ENCODE results near the gene ECM2.

The ECM2 gene

GRCh38 chr9:92543972-92544371, 8.2 kb upstream of the ECM2 start:
- no peak overlapping the region for H3K4me3 ChIP-seq (ENCODE audit: low read length)
- no peak for TF ChIP-seq CTCF (IDR thresholded peaks at IDR 0.05; ENCODE audit: insufficient read depth, low read depth, low read length, missing control alignments)
- DNase-seq (ENCODE audit: low read depth) = no peak

GRCh38 chr9:92538541-92538940, 2.8 kb upstream of the ECM2 start:
- H3K4me3 ChIP-seq (ENCODE audit: low read length) = no peak overlapping the region
- DNase-seq (ENCODE audit: low read depth) = no peak
- no peak for TF ChIP-seq CTCF (IDR thresholded peaks at IDR 0.05; ENCODE audit: insufficient read depth, low read depth, low read length, missing control alignments)

- TF ChIP-seq CTCF (IDR thresholded peaks at IDR 0.05; ENCODE audit: insufficient read depth, low read depth, low read length, missing control alignments) = no peak
- no peak overlapping the region for H3K4me3 ChIP-seq (ENCODE audit: low read length)
- no peak for DNase-seq (ENCODE audit: low read depth)
Measured at GRCh38 chr9:92534674-92535073, 1.1 kb downstream of the ECM2 start.

- H3K4me3 ChIP-seq (ENCODE audit: low read length) = no peak overlapping the region
- DNase-seq (ENCODE audit: low read depth) = no peak
- TF ChIP-seq CTCF (IDR thresholded peaks at IDR 0.05; ENCODE audit: insufficient read depth, low read depth, low read length, missing control alignments) = no peak
Measured at GRCh38 chr9:92534204-92534603, 1.6 kb downstream of the ECM2 start.

GRCh38 chr9:92530893-92531292, 4.9 kb downstream of the ECM2 start:
- H3K4me3 ChIP-seq (ENCODE audit: low read length) = no peak overlapping the region
- no peak for DNase-seq (ENCODE audit: low read depth)
- no peak for TF ChIP-seq CTCF (IDR thresholded peaks at IDR 0.05; ENCODE audit: insufficient read depth, low read depth, low read length, missing control alignments)

- no peak for TF ChIP-seq CTCF (IDR thresholded peaks at IDR 0.05; ENCODE audit: insufficient read depth, low read depth, low read length, missing control alignments)
- no peak for DNase-seq (ENCODE audit: low read depth)
- H3K4me3 ChIP-seq (ENCODE audit: low read length) = no peak overlapping the region
Measured at GRCh38 chr9:92529124-92529523, 6.7 kb downstream of the ECM2 start.

GRCh38 chr9:92528522-92528849, 7.3 kb downstream of the ECM2 start:
- DNase-seq (ENCODE audit: low read depth) = no peak
- TF ChIP-seq CTCF (IDR thresholded peaks at IDR 0.05; ENCODE audit: insufficient read depth, low read depth, low read length, missing control alignments) = no peak
- no peak overlapping the region for H3K4me3 ChIP-seq (ENCODE audit: low read length)
